NCI-H1436 (cell line): ENCODE data around the gene PPM1J.
A peak's percentile ranks its signal among the peaks of the same experiment; 100 is the strongest.

Experiments
- DNase-seq: peaks from one replicate; lab custom pipeline; 2025; lab: John Stamatoyannopoulos, UW

PPM1J gene

DNA sequence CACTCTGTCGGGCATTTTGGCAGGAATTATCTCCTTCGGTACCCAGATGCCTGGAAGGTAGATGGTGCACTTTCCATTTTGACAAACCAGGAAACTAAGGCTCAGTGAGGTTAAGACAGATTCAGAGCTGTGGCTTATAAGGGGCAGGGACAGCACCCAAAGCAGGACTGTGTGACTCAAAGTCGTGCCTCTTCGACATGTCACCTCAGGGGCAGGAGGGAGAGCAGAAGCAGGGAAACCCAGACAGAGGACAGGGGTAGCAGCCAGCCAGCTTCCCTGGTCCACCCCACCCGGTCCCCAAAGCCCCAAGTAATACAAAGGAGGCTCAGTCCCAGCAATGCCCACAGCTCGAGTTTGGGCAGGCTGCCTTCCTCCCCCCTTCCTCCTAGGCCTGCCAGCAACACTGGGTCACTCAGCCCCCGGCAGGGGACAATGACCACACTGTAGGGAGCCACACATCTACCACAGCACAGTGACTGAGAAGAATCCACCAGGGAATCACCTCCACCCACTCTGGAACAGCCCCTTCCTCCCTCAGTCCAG, 10.7 kb downstream of the PPM1J start:
- DNase-seq = no peak

DNA sequence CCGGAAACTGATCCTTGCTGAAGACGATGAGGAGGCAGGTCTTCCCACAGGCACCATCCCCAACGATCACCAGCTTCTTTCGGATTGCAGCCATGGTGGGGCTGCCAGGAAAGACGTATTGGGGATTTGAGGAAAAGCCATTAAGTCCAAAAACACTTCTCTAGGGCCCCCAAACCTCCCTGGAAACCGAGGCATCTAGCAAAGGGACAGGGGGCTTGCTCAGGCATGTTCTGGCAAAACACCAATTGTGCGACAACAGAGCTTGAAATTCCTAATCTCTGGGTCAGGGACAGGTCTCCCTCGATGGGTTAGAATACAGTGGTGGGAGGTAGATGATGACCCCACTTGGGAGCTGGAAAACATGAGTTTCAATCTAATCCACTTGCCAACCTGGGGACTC, 11.4 kb downstream of the PPM1J start:
- no peak for DNase-seq

DNA sequence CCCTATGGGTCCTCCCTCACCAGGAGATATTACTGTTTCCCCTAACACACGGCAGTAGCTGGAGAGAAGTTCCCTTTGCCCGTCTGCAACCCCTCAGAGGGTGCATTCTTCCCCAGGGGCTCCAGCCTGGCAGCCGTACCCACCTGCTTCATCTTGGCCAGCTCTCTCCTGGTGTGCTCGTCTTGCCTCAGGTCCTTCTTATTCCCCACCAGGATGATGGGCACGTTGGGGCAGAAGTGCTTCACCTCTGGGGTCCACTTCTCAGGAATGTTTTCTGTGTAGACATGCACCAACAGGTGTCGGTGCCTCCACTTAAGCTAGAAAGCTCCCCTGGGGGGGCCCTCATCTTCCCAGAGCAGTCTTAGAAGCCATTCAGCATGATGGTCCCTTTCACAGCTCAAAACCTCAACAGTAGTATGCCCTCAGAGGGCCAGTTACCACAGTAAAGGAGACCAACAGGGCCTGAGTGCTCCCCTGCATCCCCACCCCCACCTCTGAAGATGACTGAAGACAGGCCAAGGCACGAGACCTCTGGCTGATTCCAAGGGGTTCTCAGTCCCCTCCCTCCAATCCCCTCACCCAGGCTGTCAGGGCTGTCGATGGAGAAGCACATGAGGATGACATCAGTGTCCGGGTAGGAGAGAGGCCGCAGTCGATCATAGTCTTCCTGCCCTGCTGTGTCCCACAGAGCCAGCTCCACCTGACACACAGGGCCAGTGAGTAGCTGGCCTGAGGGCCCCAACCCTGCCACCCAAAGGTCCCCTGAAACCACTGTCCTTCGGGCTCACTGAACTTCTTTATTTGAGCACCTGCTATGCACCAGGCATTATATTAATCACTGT, 12.5 kb downstream of the PPM1J start:
- no peak for DNase-seq

DNA sequence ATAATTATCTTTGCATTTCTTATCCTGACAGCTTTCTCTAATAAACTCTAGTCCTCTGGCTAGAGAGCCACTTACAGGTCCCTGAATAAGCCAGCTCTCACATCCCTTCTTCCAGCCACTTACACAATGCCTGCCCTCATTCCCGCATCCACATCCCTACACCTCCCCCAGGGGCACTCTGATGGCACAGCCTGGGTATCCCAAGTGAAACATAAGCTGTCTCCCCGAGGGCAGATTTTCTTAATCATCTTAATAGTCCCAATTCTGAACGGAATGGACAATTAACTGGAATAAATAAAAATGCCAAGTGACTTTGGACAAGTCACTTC, 13.1 kb downstream of the PPM1J start:
- no peak for DNase-seq

DNA sequence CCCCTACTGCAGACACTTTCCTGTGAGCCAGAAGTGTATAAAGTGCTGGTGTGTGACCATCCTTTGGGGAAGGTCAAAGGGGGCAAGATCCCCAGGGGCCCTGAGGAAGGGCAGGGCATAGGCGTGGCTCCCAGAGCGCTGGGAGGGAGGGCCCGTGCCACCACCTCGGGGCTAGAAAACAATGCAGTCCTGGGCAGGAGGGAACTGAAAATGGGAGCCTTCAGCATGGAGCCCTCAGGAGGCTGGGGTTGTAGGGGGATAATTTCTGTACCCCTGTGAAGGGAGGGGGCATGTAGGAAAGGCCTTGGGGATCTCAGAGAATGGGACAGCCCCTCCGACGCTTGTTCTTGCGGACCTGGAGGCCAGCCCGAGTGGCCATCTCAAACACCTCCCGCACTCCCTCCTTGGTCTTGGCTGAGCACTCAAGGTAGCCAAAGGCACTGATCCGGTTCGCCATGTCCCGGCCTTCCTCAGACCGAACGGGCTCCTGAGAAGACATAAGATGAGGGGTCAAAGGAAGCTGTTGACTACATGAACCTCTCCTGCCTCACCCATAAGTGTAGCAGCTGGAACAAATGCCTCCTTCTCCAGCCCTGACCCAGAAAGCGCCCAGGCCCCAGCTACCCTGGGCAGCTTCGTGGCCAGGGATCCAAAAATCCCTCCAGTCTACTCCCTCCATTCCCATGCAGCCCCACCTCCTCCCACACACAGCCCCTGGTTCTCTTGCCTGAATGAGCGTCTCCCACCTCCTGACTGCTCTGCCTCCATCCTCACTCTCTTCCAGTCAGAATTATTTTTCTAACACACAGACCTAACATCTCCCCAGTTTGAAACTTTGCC, 13.7 kb downstream of the PPM1J start:
- DNase-seq = no peak

DNA sequence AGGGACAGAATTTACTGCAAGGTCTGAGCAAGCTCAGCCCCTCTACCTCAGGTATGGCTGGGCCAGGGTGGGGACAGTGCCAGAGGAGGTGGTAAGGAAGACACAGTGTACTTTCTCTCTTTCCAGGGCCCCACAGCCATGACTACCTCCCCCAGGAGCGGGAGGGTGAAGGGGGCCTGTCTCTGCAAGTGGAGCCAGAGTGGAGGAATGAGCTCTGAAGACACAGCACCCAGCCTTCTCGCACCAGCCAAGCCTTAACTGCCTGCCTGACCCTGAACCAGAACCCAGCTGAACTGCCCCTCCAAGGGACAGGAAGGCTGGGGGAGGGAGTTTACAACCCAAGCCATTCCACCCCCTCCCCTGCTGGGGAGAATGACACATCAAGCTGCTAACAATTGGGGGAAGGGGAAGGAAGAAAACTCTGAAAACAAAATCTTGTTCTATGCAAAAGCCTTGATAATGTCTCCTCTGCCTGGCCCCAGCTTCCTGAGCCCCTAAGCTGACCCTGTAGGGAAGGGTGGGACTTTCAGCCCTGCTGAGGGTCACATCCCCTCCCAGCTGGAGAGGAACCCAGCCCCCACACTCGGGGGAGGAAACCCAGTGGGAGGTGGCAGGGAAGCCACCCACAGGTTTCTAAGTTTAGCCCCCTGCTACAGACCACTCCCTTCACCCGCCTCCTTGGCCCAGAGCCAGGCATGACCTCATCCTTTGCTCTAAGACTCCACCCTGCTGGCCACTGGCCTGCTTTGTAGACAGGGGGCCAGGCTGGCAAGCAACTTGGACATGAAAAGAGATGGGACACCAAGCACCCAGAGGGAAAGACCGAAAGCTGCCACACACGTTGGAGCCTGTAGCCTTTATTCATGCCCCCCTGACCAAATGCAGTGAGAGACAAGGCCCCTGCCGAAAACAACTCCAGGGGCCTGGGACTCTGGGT, 14.6 kb downstream of the PPM1J start:
- DNase-seq = peak; percentile 55

DNA sequence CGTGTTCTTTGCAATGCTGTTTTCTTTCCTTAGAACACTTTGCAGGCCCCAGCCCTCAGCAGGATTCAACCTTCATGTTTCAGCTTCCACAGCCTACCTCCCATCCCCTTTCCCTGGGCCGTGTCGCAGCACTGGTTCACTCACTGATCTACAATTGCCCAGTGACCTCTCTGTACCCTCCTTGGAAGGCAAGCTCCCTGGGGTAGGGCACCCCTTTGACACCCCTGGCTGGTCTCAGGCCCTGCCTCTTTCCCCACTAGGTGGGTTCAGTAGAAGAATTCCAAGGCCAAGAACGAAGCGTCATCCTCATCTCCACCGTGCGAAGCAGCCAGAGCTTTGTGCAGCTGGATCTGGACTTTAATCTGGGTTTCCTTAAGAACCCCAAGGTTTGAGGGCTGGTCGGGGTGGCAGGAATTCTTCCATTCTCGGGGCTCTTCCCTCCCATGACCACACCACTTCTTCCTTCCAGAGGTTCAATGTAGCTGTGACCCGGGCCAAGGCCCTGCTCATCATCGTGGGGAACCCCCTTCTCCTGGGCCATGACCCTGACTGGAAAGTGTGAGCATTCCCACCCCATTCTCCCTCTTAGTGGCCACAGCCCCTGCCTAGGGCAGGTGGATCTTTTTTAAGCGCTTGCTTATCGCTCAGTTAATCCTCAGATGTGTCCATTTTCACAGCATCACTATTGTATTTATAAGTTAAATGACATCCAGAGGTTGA, 15.5 kb downstream of the PPM1J start:
- DNase-seq = no peak

DNA sequence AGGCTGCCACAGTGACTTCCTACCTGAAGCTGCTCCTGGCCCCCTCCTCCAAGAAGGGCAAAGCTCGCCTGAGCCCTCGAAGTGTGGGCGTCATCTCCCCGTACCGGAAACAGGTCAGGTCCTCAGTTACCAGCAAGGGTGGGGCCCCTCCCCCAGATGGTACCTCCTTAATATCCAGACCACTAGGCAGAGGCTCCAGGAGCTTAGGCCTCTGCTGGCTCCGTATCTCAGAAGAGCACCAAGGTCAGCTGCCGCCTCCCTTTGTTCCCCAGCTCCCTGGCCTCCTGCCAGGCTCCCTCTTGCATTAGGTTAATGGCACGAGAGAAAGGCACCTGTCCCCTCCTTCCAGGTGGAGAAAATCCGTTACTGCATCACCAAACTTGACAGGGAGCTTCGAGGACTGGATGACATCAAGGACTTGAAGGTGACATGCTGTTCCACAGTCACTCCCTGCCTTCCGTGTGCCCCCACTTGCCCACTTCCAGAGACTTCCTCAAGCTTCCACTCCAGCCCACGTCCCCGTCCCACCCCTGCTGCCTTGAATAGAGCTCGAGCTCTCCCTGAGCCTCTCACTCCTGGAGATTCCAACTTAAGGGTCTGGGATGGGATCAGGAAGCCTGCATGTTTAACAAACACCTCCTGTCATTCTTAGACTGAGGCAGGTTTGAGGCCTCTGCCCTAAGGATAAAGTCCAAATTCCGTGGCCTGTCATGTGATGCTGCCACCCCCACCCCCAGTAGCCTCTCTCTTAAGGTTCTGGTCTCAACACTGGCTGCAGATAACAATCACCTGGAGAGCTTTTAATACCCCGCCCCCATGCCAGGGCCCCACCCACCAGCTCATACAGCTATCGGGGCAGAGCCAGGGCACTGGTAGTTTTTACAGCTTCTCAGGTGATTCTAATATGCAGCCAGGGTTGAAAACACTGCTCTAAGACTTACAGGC, 16.5 kb downstream of the PPM1J start:
- DNase-seq = peak; percentile 57

DNA sequence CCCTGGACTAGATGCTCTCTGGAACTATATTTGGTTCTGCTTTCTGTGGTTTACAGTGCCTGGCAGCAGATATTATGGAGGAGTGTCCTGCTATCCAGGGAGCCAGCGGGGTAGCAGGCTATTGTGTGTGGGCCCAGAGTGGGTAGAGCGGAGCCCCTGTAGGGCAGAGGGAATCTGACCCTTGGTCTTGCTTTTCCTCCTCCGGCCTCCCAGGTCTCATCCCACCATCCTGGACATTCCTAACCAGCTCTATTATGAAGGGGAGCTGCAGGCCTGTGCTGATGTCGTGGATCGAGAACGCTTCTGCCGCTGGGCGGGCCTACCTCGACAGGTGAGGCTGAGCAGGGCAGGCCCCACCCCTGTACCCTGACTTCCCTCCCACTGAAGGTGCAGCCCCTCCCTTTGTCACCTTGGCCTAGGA, 17.3 kb downstream of the PPM1J start:
- no peak for DNase-seq

DNA sequence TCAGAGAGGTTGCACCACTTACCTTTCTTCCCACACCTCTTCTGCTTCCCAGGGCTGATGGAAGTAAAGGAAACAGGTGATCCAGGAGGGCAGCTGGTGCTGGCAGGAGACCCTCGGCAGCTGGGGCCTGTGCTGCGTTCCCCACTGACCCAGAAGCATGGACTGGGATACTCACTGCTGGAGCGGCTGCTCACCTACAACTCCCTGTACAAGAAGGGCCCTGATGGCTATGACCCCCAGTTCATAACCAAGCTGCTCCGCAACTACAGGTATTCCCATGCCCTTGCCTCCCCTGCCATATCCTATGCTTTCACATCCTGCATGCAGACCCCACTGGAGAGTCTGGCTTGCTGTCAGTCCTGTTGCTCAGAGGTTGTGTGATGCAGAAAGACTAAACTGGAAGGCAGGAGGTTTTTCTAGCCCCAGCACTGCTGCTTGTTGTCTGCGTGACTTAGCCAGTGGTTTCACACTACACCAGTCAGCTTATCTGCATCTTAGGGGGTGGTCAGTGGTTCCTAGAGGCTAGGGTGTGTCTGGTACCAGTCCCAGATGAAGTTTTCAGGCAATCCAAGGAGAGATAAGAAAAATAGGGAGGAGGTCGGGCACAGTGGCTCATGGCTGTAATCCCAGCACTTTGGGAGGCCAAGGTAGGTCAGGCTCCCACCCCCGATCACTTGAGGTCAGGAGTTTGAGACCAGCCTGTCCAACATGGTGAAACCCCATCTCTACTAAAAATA, 18.4 kb downstream of the PPM1J start:
- no peak for DNase-seq

DNA sequence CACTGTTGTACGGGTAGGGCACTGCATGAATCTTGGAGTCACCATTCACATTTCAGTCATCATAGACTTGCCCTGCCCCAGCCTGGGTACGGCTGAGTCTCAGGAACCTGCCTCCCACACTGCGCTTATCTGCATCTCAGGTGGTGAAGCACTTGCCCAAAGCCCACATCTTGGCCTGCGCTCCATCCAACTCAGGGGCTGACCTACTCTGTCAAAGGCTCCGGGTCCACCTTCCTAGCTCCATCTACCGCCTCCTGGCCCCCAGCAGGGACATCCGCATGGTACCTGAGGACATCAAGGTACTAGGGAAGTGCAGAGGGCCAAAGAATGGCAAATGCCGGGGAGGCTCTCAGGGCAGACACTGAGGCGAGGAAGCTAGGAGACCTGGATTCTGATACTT, 19.9 kb downstream of the PPM1J start:
- DNase-seq = no peak

DNA sequence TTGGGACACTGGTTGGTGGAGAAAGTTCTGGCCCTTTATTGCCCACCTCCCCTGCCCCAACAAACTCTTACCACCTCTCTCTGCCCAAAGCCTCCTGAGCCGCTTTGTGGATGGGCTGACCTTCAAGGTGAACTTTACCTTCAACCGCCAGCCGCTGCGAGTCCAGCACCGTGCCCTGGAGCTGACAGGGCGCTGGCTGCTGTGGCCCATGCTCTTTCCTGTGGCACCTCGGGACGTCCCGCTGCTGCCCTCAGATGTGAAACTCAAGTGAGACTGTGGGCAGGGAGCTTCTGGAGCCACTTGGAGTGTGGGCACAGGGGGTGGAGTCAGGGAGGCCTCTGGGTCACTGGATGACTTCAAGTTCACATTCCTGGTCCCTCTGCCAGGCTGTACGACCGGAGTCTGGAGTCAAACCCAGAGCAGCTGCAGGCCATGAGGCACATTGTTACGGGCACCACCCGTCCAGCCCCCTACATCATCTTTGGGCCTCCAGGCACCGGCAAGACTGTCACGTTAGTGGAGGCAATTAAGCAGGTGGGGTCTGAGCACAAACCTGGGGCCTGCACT, 20.7 kb downstream of the PPM1J start:
- no peak for DNase-seq

DNA sequence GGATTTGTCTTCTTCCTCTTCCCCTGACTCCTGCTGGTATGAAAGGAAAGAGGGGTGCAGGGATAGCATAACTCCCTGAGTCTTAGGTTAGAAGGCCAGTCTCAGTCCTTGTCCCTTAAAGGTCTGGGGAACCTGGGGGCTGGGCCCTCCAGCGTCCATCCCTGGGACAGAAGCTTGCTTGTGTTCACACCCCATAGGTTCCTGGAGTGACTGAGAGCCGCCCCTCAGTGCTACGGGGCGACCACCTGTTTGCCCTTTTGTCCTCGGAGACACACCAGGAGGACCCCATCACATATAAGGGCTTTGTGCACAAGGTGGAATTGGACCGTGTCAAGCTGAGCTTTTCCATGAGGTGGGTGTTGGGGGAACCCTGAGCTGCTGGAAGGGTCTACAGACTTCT, 21.3 kb downstream of the PPM1J start:
- no peak for DNase-seq

DNA sequence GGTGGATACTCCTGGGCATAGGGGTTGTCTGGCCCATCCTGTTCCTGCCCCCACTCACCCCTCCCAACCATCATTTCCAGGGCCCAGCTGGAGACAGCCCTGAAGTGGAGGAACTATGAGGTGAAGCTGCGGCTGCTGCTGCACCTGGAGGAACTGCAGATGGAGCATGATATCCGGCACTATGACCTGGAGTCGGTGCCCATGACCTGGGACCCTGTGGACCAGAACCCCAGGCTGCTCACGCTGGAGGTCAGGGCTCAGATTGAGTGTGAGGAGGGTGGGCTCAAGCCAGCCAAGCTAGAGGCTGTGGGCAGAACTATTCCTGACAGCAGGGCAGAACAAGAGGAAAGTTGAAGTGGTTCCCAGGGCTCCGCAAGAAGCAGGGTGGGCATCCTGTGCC, 22.5 kb downstream of the PPM1J start:
- no peak for DNase-seq

DNA sequence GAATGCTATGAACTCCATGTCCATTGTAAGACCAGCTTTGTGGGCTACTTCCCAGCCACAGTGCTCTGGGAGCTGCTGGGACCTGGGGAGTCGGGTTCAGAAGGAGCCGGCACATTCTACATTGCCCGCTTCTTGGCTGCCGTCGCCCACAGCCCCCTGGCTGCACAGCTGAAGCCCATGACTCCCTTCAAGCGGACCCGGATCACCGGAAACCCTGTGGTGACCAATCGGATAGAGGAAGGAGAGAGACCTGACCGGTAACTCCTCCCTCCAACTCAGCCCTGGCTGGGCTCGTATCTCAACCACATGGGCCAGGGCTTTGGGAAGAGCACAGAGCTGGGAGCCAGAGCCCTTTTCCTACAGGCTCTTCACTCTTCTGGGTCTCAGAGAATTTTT, 25.3 kb downstream of the PPM1J start:
- no peak for DNase-seq

DNA sequence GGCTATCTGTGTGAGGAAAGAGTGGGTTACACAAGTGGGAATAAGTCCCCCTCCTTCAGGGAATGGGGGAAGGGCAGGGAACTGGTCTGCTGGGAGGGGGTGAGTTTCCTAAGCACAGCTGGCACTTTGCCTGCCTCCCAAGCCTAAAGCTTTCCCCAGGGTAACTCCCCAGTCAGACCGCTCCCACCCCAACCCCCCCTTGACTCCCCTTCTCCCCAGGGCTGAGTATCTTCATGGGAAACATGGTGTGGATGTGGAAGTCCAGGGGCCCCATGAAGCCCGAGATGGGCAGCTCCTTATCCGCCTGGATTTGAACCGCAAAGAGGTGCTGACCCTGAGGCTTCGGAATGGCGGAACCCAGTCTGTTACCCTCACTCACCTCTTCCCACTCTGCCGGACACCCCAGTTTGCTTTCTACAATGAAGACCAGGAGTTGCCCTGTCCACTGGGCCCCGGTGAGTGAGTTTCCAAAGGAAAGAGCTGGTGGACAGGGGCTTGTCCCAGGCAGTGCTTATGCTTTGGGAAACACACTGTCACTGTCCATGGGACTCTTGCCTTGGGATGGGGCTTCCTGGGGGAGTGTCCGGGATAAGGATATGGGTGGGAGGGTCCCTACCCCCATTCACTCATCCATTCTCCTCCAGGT, 25.8 kb downstream of the PPM1J start:
- DNase-seq = no peak

DNA sequence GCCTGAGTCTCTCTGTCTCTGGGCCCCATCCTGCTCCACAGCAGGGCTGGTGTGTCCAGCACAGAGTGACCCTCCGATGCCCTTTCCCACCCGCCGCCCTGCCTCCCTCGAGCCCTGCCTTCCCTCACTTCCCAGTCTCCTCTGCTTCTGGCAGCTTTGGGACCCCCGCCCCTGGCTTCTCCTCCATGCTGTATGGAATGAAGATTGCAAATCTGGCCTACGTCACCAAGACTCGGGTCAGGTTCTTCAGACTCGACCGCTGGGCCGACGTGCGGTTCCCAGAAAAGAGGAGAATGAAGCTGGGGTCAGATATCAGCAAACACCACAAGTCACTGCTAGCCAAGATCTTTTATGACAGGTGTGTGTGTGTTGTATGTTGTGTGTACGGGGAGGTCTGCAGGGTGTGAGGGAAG, 26.3 kb downstream of the PPM1J start:
- no peak for DNase-seq

DNA sequence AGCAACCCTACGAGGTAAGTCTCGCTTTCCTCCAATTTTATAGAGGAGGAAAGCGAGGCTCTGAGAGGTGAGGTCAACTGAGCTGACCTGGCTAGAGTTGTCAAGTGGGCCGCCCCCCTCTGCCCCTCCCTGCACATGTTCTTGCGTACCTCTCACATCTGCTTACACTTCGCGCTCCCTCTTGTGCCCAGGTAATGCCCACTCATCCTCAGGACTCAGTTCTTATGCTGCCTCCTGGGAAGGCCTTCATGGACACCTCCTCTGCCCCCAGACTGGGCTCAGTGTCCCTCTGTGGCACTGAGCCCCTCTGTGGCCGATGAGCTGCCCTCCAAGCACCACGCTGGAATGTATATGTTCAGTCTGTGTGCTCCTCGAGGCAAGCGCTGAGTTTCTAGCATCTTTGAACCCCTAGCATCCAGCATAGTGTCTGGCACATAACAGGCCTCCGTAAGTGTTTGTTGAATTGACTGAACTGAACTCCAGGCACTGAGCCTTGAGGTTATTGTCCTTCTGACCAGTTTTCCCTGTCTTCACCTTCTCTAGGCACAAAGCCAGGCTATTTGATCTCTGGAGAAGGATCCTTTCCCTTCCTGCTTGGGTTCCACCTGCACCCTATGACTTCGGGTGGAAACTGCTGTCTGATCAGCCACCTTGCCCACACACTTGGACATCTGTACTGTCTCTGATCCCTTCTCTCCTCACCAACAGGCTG, 27.2 kb downstream of the PPM1J start:
- no peak for DNase-seq
